NCI-H748 (cell line): Measurements from ENCODE around the gene IFNGR1.
A peak's percentile ranks its signal among the peaks of the same experiment; 100 is the strongest.
"Not testable (repeated sequence)": the region's sequence is repeated elsewhere in the genome, so short reads cannot be mapped to it uniquely, and the experiment has no call there.

Experiments
- DNase-seq: peaks from one replicate; lab custom pipeline; 2025; ENCODE audit not compliant: unreplicated experiment; lab: John Stamatoyannopoulos, UW

Gene IFNGR1

GRCh38 chr6:137236581-137237355 is 17.6 kb upstream of the IFNGR1 start:
- DNase-seq = no peak

DNA sequence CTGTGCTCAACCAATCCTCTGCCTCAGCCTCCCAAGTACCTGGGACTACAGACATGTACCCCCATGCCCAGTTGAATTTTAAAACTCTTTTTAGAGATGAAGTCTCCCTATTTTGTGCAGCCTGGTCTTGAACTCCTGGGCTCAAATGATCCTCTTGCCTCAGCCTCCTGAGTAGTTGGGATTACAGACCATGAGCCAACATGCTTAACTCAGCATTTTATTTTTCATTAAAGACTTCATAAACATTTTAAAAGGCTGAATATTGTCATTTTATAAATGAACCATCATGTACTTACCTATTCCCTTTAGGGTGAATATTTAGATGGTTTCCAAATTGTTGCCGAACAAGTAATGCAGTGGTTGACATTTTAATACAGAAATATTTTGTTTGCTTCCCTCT is 16.5 kb upstream of the IFNGR1 start:
- DNase-seq = no peak

- DNase-seq = no peak
These were observed 15.0 kb upstream of the IFNGR1 start for GRCh38 chr6:137233911-137234863.

DNA sequence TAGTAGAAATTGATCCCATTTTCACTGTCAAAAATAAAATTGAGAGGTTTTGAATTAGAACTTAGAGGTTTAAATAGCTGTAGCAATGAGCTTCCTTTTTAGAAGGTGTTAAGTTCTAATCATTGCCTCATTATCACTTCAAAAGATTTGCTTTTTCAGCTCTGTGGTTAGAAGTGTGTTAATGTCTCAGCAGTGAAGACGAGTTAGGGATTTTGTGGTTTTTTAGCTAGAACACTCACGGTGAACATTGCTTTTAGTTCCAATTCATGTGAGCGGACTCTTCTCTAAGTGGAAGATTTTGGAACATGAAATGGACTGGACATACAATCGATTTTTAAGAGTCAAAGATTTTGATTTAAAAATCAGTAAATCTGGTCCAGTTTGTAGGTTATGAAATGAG is 12.7 kb upstream of the IFNGR1 start:
- DNase-seq = no peak

DNA sequence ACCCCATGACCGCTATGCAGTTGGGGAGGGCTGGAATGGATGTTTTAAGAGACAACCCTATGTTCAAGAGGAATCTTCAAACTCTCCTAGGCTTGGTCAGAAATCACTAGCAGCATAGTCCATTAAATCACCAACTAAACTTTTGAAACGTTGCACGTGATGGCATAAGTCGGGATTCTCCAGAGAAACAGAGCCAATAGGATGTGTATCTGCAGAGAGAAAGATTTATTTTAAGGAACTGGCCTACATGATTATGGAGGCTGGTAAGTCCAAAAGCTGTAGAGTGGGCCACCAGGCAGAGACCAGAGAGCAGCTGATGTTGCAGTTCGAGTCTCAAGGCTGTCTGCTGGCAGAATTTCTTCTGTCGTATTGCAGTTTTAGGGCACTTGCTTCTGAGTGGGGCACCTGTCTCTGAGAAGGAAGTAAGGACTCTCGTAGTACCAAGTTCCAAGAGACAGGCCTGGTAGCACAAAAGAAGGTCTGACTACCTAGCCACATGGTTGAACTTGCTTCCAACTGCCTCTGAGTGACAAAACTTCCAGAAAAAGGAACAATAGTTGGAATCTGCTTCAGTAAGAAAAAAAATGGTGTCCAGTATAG is 11.9 kb upstream of the IFNGR1 start:
- DNase-seq = no peak

- DNase-seq = no peak
These were observed 11.4 kb upstream of the IFNGR1 start for GRCh38 chr6:137230547-137230946.

DNA sequence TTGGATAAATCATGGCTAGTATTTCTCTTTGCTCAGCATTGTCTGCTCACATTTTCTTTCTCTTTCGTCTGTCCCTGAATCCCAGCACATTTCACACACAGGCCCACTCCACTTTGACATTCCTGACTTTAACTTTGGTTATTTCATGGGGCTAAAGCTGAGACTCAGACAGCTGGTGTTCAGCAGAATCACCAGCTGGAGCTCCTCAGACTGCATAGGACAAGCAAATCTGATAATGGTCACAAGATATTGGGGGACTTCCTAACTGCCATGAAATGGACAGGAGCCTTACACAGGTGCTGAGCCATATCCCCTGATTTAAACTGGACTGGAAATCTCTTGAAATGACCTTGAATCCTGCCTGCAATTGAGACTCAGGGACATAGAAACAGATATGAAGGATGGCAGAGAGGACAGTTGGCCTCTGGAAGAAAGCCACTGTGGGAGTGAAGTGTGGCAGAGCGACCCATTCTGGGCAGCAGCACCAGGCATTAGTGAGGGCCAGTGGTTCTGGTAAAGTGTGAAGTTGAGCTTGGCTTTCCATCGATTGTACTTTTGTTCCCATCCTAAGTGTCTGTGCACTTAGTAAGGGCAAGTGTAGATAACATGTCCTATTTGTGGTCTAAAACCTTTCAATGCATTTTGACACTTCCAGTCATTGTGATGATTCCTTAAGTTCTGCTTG is 10.0 kb upstream of the IFNGR1 start:
- DNase-seq = no peak

- no peak for DNase-seq
These were observed 8.7 kb upstream of the IFNGR1 start for GRCh38 chr6:137227871-137228302.

- DNase-seq = no peak
These were observed 7.5 kb upstream of the IFNGR1 start for GRCh38 chr6:137226697-137227096.

- DNase-seq = no peak
These were observed 5.6 kb upstream of the IFNGR1 start for GRCh38 chr6:137224799-137225198.

DNA sequence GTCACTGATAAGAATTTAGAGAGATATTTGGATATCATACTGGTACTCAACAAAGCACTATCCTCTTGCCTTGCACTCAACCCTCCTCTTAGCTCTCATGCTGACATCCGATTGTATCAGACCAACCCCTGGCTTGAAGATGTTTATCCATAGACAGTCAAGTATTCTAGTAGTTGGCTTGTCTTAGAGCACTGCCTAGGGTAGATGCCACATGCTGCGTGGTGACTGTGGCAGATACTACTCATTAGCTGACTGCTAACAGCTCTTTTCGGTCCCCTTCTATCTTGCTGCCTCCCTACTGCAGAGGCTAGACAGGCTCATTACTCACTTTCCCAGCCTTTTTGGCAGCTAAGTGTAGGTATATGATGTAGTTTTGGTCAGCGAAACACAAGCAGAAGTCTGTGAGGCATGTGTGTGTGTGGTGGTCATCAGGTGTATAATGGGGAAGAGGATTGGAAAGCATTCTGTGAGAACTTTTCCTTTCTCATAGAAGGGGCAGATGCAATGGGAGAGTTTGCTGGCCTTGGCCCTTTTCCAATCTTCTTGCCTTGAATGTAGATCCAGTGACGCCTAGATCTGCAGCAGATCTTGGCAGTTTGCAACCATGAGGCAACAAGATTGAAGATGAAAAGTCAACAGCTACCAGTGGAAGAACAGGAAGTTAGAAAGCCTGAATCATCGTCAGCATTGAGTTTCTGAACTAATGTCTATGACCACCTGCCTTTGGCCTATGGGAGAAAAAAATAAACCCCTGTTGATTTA is 4.4 kb upstream of the IFNGR1 start:
- DNase-seq = no peak

GRCh38 chr6:137222381-137222780 is 3.2 kb upstream of the IFNGR1 start:
- DNase-seq = no peak

GRCh38 chr6:137219664-137220252 is 573 bp upstream of the IFNGR1 start:
- no peak for DNase-seq

GRCh38 chr6:137218473-137218916 is 690 bp downstream of the IFNGR1 start:
- DNase-seq = peak; percentile 53

- peak; percentile 9 for DNase-seq
These were observed 1.2 kb downstream of the IFNGR1 start for GRCh38 chr6:137217801-137218472.

DNA sequence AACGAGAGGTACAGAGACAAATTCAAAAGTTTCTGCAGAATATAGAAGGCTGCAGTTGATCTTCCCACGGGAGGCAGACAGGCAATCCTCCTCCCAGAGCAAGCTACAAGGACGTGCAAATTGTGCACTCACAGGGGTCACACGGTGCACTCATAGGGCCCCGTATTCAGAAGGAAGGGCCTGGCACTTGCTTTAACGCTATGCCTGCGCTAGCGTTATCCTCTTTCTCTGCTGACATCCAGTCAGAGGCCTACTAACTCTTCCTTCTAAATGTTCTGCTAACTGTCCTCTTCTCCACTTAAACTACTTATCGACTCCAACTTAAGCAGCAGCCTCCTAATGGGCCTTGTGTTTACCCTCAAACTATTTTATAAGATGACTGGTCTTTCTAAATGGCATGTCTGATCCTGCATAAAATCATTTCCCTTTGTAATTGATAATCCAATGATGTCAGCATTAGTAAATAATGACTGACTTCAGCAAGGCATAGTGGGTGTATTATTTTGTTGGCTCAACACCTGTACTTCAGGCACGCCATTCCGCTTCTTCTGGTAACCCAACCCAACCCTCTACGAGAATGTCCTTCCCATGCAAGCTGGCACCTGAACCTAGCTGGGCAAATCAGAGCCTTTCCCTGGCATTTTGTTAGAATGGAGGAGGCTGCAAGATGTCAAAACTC is 2.2 kb downstream of the IFNGR1 start:
- DNase-seq = peak; percentile 22

DNA sequence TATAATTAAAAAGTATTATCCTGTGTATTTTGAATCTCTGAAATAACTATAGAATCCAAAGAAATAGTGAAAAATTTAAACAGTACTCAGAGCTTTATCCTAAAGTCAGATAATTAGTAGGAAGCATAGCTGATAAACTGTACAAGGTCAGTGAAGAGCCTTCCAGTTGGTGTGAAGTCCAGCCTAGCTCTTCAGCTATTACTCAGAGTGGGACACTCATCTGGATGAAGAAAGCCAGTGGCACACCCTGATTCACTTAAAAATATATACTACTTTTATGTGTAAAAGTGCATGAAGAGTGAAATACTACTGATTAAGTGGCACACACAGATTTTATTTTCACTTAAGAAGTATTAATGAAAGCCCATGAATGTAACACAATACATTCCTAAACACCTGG is 3.1 kb downstream of the IFNGR1 start:
- no peak for DNase-seq

- not testable (repeated sequence) for DNase-seq
These were observed 3.6 kb downstream of the IFNGR1 start for GRCh38 chr6:137215630-137216029.

- DNase-seq = no peak
These were observed 4.3 kb downstream of the IFNGR1 start for GRCh38 chr6:137214931-137215330.
